Effector CD8-positive, alpha-beta T cell (primary cell): ENCODE measurements around the gene CACNG4.

Experiments used
- DNase-seq: peaks from one replicate; lab custom pipeline; 2025; lab: John Stamatoyannopoulos, UW

CACNG4 gene

DNA sequence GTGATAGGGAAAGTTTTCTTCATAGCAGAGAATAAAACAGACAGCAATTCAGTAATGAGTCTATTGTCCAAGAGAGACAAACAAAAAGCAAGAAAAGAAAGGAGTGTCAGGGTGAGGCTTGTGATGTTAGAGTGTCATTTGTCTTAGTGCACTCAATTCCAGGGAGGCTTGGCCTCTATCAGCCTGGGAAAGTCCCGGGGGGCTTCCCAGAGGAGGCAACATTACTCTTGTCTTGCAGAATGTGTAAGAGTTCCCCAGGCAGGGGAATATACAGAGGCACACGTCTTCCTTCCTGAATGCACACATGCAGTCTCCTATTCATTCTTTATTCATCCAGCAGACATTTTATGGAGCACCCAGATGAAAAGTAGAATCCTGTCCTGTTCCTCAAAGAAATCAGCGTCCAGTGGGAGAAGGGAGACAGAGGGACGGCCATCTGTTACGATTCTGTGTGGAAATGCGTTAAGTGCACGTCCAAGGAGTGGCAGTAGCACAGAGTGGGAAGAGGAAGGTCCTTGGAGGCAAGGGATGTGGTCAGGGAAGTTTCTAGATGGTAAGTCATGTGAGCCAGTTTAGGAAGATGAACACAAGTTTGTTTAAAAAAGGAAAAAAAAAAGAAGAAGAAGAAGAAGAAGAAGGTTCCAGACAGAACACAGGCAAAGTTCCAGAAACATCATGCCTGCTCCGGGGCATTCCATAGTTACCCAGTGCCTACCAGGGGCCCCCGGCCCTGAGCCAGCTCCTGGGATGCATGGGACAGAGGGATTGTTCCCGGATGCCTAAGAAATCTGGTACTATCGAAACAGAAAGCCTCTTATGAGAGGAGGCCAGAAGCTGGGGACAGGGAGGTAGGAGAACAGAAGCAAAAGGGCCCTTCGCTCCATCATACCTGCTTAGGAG, 21.1 kb downstream of the CACNG4 start:
- DNase-seq: no peak

DNA sequence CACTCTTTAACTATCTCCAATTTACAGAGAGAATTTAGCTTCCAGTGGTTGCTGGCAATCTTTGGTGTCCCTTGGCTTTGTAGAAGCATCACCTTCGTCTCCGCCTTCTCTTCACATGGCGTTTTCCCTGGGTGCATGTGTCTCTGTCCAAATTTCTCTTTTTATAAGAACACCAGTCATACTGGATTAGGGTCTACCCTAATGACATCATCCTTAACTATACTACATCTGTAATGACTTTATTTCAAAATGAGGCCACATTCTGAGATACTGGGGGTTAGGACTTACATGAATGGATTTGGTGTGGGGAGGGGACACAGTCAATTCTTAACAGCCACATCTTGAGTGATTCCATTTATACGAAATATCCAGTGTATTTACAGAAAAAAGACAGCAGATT, 22.2 kb downstream of the CACNG4 start:
- DNase-seq: no peak

DNA sequence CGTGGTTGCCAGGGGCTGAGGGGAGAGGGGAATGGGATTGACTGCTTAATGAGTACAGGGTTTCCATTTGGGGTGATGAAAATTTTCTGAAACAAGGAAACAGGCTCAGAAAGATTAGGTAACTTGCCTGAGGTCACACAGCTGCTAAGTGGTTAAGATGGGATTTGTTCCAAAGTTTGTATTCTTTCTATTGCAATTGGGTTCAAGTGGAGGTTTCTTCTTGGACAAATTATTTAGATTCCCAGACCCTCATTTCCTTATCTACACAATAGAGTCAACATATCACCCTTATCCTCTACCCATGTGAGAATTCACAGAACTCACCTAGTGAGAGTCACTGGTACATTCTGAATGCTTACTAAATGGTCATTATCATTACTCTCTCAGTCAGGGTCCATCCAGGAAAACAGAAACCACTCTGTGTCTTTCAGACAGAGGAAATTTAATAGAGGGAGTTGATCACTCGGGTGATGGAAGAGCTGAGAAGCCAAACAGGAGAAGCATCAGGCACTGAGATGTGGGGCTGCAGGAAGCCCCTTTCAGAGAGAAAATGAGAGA, 22.6 kb downstream of the CACNG4 start:
- no peak for DNase-seq

DNA sequence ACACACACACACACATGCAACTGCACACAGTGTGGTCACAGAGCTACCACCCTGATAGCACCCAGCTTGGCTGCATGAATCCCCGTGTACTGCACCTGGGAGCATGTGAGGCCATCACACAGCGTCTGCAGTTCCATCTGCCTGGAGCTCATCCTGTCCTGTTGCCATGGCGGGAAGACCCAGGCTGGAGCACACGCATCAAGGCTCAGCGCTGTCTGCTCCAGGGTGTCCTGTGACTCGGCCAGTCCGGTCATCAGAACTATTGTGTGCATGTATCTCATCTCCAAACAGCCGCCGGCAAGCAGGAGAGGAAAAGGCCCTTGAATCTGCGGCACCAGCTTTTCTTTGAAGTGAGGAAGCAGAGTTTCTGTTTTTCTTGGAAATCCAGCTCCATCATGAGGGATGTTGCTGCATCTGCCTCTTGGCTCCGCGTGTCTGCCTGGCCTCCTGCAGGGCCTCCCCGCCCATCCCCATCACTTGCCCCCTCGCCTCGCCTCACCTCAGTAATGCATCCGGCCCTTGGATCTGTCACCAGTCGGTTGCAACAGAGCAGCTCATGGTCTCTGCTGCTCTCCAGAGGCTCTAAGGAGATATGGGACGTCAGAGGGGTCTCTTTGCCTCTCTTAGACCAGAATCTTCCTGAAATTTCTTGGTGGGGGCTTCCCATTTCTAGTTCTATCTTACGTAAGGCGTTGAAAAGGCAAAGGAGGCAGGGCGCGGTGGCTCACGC, 23.7 kb downstream of the CACNG4 start:
- no peak for DNase-seq

DNA sequence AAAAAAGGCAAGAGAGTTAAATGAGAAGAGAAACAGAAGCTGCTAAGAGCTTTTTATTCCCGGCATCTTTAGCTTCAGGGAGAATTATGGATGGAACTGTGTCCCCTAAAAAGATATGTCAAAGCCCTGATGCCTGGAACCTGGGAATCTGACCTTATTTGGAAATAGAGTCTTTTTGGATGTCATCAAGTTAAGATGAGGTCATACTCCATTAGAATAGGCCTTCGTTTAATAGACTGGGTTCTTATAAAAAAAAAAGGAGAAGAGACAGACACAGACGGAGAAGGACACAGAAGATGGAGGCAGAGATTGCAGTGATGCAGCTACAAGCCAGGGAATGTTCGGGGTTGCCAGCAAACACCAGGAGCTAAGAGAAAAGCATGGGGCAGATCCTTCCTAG, 24.6 kb downstream of the CACNG4 start:
- DNase-seq: no peak

DNA sequence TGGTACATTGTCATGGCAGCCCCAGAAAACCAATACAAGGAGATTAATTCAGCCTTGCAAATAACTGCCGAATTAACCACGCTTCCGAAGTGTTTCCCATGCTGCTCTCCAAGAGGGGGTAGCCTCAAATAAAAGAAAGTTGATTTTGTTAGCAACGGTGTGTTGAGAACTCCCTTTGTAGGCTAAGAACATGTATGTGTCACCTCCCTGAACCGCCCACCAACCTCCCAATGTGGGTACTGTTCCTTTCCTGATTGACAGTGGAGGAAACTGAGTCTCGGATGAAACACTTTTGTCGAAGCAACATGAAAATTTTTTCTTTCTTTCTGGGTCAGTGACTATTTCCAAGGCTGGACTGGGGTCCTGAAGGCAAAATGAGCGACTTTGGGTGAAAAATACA, 25.1 kb downstream of the CACNG4 start:
- DNase-seq: no peak

DNA sequence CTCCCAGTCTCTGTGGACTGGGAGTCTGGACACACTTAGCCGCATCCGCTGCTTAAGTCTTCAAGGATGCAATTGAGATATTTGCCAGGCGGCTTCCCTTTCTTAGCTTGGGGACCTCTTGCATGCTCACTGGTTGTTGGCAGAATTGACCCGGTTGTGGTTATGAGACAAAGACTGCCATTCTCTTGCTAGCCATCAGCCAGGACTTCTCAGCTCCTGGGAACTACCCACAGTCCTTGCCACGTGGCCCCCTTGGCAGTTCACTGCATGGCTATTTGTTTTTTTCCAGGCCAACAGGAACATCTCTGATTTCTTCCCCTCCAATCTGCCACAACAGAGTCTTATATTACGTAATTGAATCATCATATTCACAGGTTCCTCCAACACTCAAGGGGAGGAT, 25.5 kb downstream of the CACNG4 start:
- no peak for DNase-seq

DNA sequence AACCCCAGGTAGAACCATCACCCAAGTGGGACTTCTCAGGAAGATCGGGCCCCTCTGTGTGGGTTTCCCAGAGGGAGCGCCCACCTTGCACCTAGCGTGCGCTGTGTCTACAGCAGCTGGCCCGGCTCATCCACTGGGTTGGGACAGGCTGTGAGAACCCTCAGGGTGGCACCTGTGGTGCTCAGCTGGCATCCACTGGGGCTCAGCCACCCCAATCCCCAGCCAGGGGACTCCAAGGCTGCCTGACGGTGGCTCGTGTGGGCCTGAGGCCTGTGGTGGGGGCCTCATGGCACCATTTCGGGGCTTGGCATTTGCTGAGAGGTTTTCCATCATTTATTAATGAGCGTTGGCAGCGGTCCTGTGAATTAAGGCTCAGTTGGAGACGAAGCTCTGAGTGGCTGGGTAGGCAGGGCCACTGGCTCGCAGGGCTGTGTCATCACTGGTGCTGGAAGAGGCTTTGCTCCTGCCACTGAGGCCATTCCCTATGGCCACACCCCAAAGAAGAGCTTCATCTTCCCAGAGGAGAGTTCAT, 28.5 kb downstream of the CACNG4 start:
- no peak for DNase-seq

DNA sequence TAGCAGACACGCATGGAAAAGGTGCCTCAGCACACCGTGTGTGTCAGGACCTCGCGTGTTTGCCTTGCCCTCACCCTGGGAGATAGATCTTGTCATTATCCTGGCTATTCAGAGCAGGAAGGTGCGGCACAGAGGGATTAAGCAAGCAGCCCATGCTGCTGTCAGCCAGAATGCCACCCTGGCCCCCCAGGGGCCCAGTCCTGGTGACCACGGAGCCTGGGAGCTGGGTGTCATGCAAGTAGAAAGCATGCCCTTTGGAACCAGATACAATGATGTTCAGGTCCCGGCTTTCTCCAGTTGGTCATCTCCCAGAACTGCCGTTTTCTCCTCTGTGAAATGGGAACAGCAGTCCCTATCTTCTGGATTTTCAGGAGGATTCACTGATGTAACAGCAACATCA, 29.9 kb downstream of the CACNG4 start:
- DNase-seq: no peak

DNA sequence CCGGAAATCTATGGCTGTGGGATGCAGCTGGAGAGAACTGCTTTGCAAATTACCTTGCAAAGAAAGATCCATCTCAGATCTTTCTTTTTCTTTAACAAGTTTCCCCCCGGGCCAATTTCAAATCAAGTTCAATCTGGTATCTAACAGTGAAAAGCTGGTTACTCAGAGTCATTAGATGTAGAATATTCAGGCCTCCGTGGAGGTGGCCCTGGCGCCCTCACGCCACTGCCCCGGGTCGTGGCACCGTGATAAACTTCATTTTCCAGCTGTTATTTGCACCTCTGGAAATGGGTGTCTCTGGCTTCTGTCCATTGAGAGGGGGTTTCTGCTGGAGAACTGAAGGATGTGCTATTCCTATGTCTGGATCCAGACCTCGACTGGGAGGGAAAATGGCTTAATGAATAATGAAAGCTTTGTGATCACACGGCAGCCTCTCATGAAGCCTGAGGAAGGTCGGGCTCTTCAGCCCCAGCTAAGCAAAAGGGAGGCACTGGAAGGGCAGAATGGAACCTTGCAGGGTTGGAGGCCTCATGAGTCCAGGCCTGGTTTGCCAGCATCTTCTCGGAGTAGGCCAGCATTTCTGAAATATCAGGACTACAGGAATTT, 30.5 kb downstream of the CACNG4 start:
- DNase-seq: no peak

DNA sequence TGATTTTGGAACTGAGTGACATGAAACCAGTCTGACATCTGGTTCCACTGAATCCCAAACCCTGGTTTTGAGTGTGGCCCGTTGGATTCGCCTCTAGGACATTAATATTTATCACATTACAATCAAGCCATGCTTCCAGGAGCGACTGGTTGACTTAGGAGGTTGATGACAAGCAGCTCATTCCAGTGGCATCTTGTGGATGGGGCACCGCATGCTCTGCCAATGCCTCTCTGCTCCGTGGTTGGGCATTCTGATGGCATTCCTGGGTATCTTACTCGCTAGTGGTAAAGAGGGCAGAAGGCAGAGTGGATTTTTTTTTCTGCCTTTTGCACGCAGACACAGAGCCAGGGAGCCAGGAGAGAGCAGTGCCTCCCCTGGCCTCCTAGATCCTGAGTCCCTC, 31.4 kb downstream of the CACNG4 start:
- DNase-seq: no peak

DNA sequence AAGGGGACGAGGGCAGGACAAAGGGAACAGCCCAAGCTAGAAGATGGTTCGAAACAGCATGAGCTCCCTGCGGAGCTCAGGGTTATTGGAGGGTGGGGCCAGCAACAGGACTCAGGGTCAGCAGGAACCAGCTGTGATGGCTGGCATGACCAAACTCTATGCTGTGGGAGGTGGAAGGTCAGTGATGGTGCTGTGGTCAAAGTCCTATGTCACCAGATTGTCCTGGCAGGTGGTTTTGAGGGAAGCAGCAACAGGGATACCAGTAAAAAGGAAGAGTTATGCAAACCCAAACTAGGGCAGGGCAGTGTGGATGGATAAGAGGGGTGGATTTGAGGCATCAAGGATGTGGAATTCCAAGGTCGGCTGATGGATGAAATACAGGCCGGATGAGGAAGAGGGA, 32.4 kb downstream of the CACNG4 start:
- DNase-seq: no peak

DNA sequence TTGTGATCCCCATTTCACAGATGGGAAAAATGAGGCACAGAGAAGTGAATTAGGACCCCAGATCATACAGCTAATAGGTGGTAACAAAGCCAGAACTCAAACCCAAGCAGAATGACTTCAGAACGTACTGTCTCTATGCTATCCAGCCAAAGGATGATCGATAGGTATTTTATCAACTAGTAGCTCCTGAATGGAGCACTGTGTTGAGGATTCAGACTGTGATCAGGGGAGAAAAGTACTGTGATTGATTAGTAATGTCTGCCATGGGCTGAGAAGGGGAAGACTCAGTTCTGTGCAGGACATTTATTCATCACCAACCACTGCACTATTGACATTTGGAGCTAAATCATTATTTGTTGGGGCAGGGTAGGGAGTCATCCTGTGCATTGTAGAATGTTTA, 38.7 kb downstream of the CACNG4 start:
- no peak for DNase-seq

DNA sequence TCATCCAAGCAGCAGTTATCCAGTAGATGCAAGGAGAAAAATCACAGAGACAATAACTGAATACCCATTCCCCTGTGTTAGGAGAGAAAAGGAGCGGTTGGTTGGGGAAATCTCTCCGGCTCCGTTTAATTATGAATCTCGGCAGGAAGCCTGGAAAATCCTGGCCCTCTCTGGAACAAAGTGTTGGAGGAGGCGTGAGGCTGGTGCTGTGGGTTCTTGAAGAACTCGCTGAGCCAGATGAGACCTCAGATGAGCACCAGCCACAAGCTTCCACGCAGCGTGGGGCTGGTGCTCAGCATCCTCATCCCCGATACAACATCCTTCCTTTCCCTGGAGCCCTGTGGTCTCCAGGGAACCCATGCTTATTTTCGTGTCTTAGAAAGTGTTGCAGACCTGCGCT, 39.7 kb downstream of the CACNG4 start:
- DNase-seq: no peak

DNA sequence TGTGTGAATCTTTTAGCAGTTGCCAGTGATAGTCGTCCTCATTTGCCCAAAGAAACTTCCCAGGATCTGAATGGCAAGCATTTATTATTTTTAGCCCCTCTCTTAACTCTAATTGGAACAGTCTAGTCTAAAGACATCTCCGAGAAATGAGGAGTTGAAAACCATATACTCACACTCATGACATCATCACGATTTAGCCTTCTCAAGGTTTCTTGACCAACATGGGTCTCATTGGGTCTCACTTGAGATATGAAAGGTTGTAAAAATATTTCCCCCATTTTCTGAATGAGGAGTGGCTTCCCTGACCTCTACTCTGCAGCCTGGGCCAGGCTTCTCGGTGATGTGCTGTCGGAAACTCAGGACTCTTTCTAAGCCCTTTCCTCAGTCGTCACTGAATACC, 42.8 kb downstream of the CACNG4 start:
- DNase-seq: no peak

DNA sequence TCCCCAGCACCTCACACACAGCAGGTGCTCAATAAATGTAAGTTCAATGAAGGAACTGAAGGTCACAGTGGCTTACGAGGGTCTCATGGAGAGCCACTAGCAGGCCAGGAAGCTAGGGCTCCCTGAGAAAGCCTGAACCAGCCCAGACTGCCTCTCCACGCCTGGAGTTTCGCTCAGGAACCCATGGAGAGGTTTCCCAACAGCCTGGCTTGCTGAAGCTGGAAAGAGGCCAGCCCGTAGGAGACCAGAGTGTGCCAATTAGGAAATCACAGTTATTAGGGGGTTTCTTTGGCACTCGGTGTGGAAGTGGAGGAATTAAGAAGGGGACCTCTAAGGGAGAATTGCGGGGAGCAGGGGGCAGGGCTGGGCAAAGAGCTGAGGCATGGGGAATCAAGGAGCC, 43.6 kb downstream of the CACNG4 start:
- no peak for DNase-seq

DNA sequence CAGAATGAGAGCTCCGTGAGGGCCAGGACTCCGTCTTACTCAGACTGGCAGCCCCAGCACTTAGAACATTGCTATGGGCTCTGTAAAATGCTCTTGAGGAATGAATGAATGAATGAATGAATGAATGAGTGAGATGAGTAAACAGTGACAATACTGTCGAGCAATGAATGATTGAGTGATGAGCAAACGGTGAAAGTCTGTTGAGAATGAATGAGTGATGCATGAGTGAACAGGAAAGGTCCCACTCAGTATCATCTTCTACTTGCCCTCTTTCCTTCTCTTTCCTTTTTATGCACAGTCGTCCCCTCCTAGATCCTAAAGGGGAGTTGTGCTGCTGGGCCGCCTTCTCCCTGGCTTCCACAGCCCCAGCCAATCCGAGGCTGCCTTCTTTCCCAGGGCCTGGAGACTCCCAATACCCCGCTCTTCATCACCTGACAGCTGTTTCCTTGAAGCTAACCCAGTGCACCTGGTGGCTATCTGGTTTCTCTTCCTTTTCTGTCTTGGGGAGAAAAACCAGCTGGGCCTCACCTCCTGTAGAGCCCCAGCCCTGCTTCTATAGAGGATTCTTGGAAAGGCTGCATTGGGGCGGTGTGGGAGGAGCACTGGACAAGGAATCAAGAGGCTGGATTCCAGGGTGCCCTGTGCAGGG, 47.1 kb downstream of the CACNG4 start:
- no peak for DNase-seq

DNA sequence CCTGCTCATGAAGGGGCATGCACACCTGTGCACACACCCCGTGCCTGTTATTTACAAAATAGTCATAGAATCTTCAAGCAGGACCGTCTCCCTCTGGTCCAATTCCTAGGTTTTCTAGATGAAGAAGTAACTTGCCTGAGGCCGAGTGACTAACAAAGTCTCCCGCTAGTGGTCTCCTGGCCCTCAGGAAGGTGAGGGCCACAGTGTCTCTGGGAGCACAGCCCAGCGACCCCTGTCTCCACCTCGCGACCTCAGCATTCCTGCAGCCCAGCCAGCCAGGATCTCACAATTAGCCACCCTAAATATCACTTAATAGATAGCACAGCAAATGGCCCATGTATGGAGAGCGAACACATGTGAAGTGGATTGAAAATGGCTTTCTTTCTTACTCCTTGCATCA, 49.4 kb downstream of the CACNG4 start:
- no peak for DNase-seq

DNA sequence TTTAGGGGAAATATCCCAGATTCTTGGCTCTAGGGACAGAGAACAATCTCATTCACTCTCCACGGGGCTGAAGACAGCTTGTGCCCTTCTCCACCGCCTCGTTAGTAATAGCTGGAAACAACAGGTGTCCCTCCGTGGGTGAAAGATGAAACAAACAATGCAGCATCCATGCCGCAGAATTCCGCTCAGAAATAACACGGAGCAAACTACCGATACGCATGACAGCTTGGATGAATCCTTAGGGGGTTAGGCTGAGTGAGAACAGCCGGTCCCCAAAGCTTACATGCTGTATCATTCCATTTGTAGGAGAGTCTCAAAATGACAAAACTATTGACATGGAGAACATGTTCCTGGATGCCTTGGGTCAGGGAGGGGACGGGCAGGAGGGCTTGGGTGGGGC, 50.5 kb downstream of the CACNG4 start:
- no peak for DNase-seq

DNA sequence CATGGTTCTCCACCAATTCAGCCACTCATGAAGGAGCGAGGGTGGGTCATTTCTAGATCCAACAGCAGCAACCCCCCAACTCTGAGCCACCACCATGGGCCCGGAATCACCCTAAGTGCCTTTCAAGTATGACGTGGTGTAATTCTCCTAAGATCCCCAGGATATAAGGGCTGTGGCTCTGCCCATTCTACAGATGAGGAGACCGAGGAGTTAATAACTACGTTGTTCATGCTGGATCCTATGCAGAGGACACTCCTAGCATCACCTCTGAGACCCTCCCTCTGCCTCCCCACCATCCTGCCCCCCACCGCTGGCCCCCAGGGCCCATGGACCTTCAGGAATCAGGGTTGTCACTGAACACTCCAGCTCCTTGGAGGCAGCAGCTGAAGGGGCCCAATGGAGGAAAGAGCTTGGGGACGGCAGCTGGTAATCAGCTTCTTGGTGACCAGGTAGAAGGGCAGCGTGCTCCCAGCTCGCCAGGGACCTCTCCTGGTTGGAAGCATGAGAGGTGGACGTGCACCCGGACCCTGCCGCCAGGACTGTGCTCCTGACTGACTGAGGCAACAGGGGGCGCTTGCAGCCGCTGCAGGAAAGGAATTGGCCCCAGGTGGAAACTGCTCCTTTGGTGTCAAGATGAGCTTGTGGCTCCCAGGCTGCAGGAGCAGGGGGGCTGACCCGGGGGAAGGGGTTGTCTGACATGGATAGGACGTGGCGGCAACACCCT, 51.7 kb downstream of the CACNG4 start:
- DNase-seq: no peak

DNA sequence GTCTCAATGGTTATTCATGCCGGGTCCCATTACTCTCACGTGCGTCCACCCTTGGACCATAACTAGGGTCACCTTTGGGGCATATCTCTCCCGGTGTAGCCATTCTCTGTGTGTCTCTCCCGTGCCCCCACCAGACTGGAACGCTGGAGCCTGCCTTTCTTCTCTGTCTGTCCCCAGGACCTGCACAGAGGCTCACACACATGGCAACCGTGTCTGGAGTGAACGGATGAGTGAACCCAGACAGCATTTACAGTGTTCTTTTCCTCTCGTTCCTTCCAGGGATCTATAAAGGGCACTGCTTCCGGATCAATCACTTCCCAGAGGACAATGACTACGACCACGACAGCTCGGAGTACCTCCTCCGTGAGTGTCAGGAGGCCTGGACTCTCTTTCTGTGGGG, 53.4 kb downstream of the CACNG4 start:
- no peak for DNase-seq
